SU-DHL-6 (cell line): ENCODE results near the gene FLACC1.

Experiments used
- EZH2phosphoT487 ChIP-seq: fragments of 200-600 bp; sonication (generic), shearing (Covaris generic); conservative IDR thresholded peaks from 2 replicates; pipeline ENCODE4 v1.6.1; 2018; ENCODE audit warnings: mild to moderate bottlenecking, antibody characterized with exemption, low read length, moderate library complexity, mixed read lengths
- TF ChIP-seq, protein P1 (sequence below): fragments of 200-600 bp; sonication (generic); IDR thresholded peaks from one replicate; pipeline ENCODE4 v1.5.1; 2017; ENCODE audit warnings: antibody characterized with exemption, mild to moderate bottlenecking, low read length, moderate library complexity; ENCODE audit not compliant: insufficient read depth, poor library complexity, severe bottlenecking

DNA sequence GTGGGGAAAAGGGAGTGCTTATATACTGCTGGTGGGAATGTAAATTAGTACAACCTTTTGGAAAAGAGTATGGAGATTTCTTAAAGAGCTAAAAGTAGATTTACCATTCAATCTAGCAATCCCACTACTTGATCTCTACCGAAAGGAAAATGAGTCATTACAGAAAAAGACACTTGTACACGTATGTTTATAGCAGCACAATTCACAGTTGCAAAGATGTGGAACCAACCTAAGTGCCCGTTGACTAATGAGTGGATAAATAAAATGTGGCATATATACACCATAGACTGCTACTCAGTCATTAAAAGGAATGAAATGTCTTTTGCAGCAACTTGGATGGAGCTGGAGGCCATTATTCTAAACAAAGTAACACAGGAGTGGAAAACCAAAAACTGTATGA lies 29.5 kb downstream of the FLACC1 start:
- TF ChIP-seq, protein P1, sequence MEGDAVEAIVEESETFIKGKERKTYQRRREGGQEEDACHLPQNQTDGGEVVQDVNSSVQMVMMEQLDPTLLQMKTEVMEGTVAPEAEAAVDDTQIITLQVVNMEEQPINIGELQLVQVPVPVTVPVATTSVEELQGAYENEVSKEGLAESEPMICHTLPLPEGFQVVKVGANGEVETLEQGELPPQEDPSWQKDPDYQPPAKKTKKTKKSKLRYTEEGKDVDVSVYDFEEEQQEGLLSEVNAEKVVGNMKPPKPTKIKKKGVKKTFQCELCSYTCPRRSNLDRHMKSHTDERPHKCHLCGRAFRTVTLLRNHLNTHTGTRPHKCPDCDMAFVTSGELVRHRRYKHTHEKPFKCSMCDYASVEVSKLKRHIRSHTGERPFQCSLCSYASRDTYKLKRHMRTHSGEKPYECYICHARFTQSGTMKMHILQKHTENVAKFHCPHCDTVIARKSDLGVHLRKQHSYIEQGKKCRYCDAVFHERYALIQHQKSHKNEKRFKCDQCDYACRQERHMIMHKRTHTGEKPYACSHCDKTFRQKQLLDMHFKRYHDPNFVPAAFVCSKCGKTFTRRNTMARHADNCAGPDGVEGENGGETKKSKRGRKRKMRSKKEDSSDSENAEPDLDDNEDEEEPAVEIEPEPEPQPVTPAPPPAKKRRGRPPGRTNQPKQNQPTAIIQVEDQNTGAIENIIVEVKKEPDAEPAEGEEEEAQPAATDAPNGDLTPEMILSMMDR, result no peak
- TF ChIP-seq EZH2phosphoT487, result no peak
